Activated CD4-positive, alpha-beta T cell treated with anti-CD3 and anti-CD28 coated beads for 36 hours (primary cell): ENCODE results near the gene SIRPB2. TPM values are rescaled to one million over a fixed set of nuclear protein-coding genes. Genes with fewer than 3 reads are reported as not detected.

Experiments
- ATAC-seq: fragments of 200-7000 bp; cut with Tn5 transposase; one replicate; pipeline ENCODE4 v1.10.0; 2021; ENCODE audit warnings: mild to moderate bottlenecking, moderate library complexity
- CTCF ChIA-PET: fragments of 350-600 bp; sonication (Branson Sonifier 250); formaldehyde crosslinking; loops from one replicate; lab custom pipeline; 2021; ENCODE audit warnings: antibody characterized with exemption; lab: Charles Lee
- POLR2A ChIA-PET: fragments of 350-600 bp; sonication (Branson Sonifier 250); formaldehyde crosslinking; loops from one replicate; lab custom pipeline; 2021; ENCODE audit warnings: antibody characterized with exemption, inconsistent platforms; lab: Charles Lee
- DNase-seq: peaks from one replicate; pipeline ENCODE4 v3.0.0-alpha.2; 2020
- H3K27ac Mint-ChIP-seq: one replicate; pipeline ENCODE4 v1.8.0; 2021; ENCODE audit warnings: mixed read lengths
- H3K27me3 Mint-ChIP-seq: one replicate; pipeline ENCODE4 v1.8.0; 2021; ENCODE audit warnings: mixed read lengths
- H3K36me3 Mint-ChIP-seq: one replicate; pipeline ENCODE4 v1.8.0; 2021; ENCODE audit warnings: low read depth, mixed read lengths
- H3K4me1 Mint-ChIP-seq: one replicate; pipeline ENCODE4 v1.8.0; 2021; ENCODE audit warnings: mixed read lengths
- H3K4me3 Mint-ChIP-seq: one replicate; pipeline ENCODE4 v1.8.0; 2021; ENCODE audit warnings: mild to moderate bottlenecking, moderate library complexity, mixed read lengths
- H3K9me3 Mint-ChIP-seq: one replicate; pipeline ENCODE4 v1.8.0; 2021; ENCODE audit warnings: low read depth, mixed read lengths
- intact Hi-C, 2 experiments: fragments of 100-400 bp; cut with DNase I in 1 of 2; cut with micrococcal nuclease in 1 of 2; formaldehyde crosslinking; loops; one replicate each; pipeline versions ENCODE4 v1.14.2 to v1.15.1; 2022 to 2024; cut with DNase I, micrococcal nuclease
- total RNA-seq, 2 experiments: library from RNA; stranded (reverse); gene quantifications; one replicate each; pipeline ENCODE4 v1.2.3, GENCODE V29; 2021

Gene SIRPB2
- total RNA-seq: not detected

- CTCF ChIA-PET: no interaction called here
- Mint-ChIP-seq H3K27me3 (peaks cover 11% of the 10 kb centered on the region), H3K27ac (no peak within 1 kb of the TSS), H3K36me3 (no peaks in the 10 kb centered on the region), H3K4me1 (peaks cover 15% of the 10 kb centered on the region), H3K4me3 (no peak within 1 kb of the TSS), H3K9me3 (peaks cover 3% of the 10 kb centered on the region)
- POLR2A ChIA-PET: no interaction called here
- ATAC-seq (no peak), DNase-seq (no peak)
- intact Hi-C loops: no loop called here
Measured at GRCh38 chr20:1491281-1491840, at the start of gene SIRPB2. TSS of gene SIRPB2 (minus strand) at chr20:1491420. CDS start at chr20:1491359, 61 bp downstream.

GRCh38 chr20:1539816-1540419, 48.7 kb upstream of the SIRPB2 start:
- H3K9me3 Mint-ChIP-seq: peaks cover 10% of the 10 kb centered on the region
- H3K36me3 Mint-ChIP-seq: no peaks in the 10 kb centered on the region
- H3K4me3 Mint-ChIP-seq: no peak overlapping the region
- no peak overlapping the region for H3K27ac Mint-ChIP-seq
- H3K4me1 Mint-ChIP-seq: peaks cover 11% of the 10 kb centered on the region
- CTCF ChIA-PET: interaction anchor here (0.8 kb wide), 1 partner anchor 237 kb away, joined by 3 read pairs; no protein-coding TSS in a partner anchor
- DNase-seq (no peak), ATAC-seq (no peak)
- POLR2A ChIA-PET: interaction anchor here (0.7 kb wide), 1 partner anchor 63 kb away, joined by 3 read pairs; no protein-coding TSS in a partner anchor
- intact Hi-C loops: no loop called here
- no peaks in the 10 kb centered on the region for H3K27me3 Mint-ChIP-seq

GRCh38 chr20:1538655-1539054, 47.4 kb upstream of the SIRPB2 start:
- Mint-ChIP-seq H3K4me1 (peaks cover 11% of the 10 kb centered on the region), H3K27ac (no peak overlapping the region), H3K27me3 (no peaks in the 10 kb centered on the region), H3K36me3 (no peaks in the 10 kb centered on the region), H3K4me3 (no peak overlapping the region), H3K9me3 (peaks cover 10% of the 10 kb centered on the region)
- intact Hi-C loops: no loop called here
- ATAC-seq: no peak
- no peak for DNase-seq
- ChIA-PET POLR2A (no interaction called here), CTCF (interaction anchor here (1.3 kb wide), 1 partner anchor 10 kb away, joined by 3 read pairs; no protein-coding TSS in a partner anchor)

GRCh38 chr20:1537731-1538058, 46.5 kb upstream of the SIRPB2 start:
- H3K27me3 Mint-ChIP-seq: no peaks in the 10 kb centered on the region
- POLR2A ChIA-PET: no interaction called here

GRCh38 chr20:1536893-1537730, 45.9 kb upstream of the SIRPB2 start:
- Mint-ChIP-seq H3K27me3 (no peaks in the 10 kb centered on the region), H3K27ac (no peak overlapping the region), H3K4me1 (peaks cover 11% of the 10 kb centered on the region), H3K9me3 (peaks cover 10% of the 10 kb centered on the region), H3K4me3 (no peak overlapping the region), H3K36me3 (no peaks in the 10 kb centered on the region)
- intact Hi-C loops: no loop called here
- ChIA-PET CTCF (interaction anchor here (0.6 to 1.3 kb wide), 3 partner anchors 9 to 57 kb away, joined by 3 read pairs; no protein-coding TSS in a partner anchor), POLR2A (no interaction called here)
- DNase-seq: no peak
- ATAC-seq: no peak

More at GRCh38 chr20:1537731-1538058, 46.5 kb upstream of the SIRPB2 start:
- Mint-ChIP-seq H3K4me3 (no peak overlapping the region), H3K9me3 (peaks cover 10% of the 10 kb centered on the region), H3K27ac (no peak overlapping the region), H3K4me1 (peaks cover 11% of the 10 kb centered on the region), H3K36me3 (no peaks in the 10 kb centered on the region)
- no peak for DNase-seq
- CTCF ChIA-PET: interaction anchor here (0.6 to 1.3 kb wide), 3 partner anchors 10 to 58 kb away, joined by 3 read pairs; no protein-coding TSS in a partner anchor
- ATAC-seq: no peak
- intact Hi-C loops: no loop called here

- H3K36me3 Mint-ChIP-seq: no peaks in the 10 kb centered on the region
- CTCF ChIA-PET: interaction anchor here (1.1 kb wide), 1 partner anchor 199 kb away, joined by 3 read pairs; no protein-coding TSS in a partner anchor
- H3K27ac Mint-ChIP-seq: no peak overlapping the region
- peaks cover 11% of the 10 kb centered on the region for H3K4me1 Mint-ChIP-seq
- DNase-seq (no peak), ATAC-seq (no peak)
- H3K9me3 Mint-ChIP-seq: peaks cover under 1% of the 10 kb centered on the region
- no peaks in the 10 kb centered on the region for H3K27me3 Mint-ChIP-seq
- POLR2A ChIA-PET: no interaction called here
- intact Hi-C loops: no loop called here
- H3K4me3 Mint-ChIP-seq: no peak overlapping the region
Measured at GRCh38 chr20:1535420-1536175, 44.4 kb upstream of the SIRPB2 start.

GRCh38 chr20:1534526-1534925, 43.3 kb upstream of the SIRPB2 start:
- no peak for DNase-seq
- Mint-ChIP-seq H3K9me3 (no peaks in the 10 kb centered on the region), H3K27me3 (no peaks in the 10 kb centered on the region), H3K4me3 (no peak overlapping the region), H3K36me3 (no peaks in the 10 kb centered on the region), H3K27ac (no peak overlapping the region), H3K4me1 (peaks cover 11% of the 10 kb centered on the region)
- POLR2A ChIA-PET: no interaction called here
- ATAC-seq: no peak
- intact Hi-C loops: loop anchor here in 1 of 2 experiments (5.0 kb wide), 2 partner anchors 198 to 243 kb away; no protein-coding TSS in a partner anchor
- CTCF ChIA-PET: interaction anchor here (0.8 to 1.6 kb wide), 5 partner anchors 25 to 218 kb away, joined by 3 to 6 read pairs (median 3); no protein-coding TSS in a partner anchor

GRCh38 chr20:1533059-1533458, 41.8 kb upstream of the SIRPB2 start:
- Mint-ChIP-seq H3K4me3 (no peak overlapping the region), H3K9me3 (no peaks in the 10 kb centered on the region), H3K36me3 (no peaks in the 10 kb centered on the region), H3K4me1 (peaks cover 8% of the 10 kb centered on the region), H3K27ac (no peak overlapping the region), H3K27me3 (no peaks in the 10 kb centered on the region)
- ATAC-seq (peak; percentile 60), DNase-seq (peak; percentile 33)
- CTCF ChIA-PET: interaction anchor here (0.6 to 1.9 kb wide), 6 partner anchors 9 to 341 kb away, joined by 3 to 6 read pairs (median 4); no protein-coding TSS in a partner anchor
- POLR2A ChIA-PET: no interaction called here
- intact Hi-C loops: loop anchor here (1.0 to 5.0 kb wide), 4 partner anchors 199 to 244 kb away; no protein-coding TSS in a partner anchor

GRCh38 chr20:1528811-1529210, 37.6 kb upstream of the SIRPB2 start:
- Mint-ChIP-seq H3K27me3 (peaks cover 2% of the 10 kb centered on the region), H3K27ac (no peak overlapping the region), H3K9me3 (peaks cover 4% of the 10 kb centered on the region), H3K36me3 (no peaks in the 10 kb centered on the region), H3K4me1 (peaks cover 3% of the 10 kb centered on the region), H3K4me3 (no peak overlapping the region)
- ATAC-seq (no peak), DNase-seq (no peak)
- CTCF ChIA-PET: interaction anchor here (0.5 to 2.3 kb wide), 5 partner anchors 9 to 34 kb away, joined by 3 to 5 read pairs (median 3); no protein-coding TSS in a partner anchor
- intact Hi-C loops: no loop called here
- POLR2A ChIA-PET: no interaction called here

GRCh38 chr20:1527923-1528322, 36.7 kb upstream of the SIRPB2 start:
- intact Hi-C loops: no loop called here
- H3K9me3 Mint-ChIP-seq: peaks cover 4% of the 10 kb centered on the region

More at GRCh38 chr20:1527923-1528322, 36.7 kb upstream of the SIRPB2 start:
- H3K36me3 Mint-ChIP-seq: no peaks in the 10 kb centered on the region
- ATAC-seq (no peak), DNase-seq (no peak)
- ChIA-PET POLR2A (no interaction called here), CTCF (interaction anchor here (0.7 to 2.5 kb wide), 5 partner anchors 10 to 533 kb away, joined by 3 to 6 read pairs (median 3); no protein-coding TSS in a partner anchor)
- no peak overlapping the region for H3K27ac Mint-ChIP-seq
- H3K4me1 Mint-ChIP-seq: peaks cover 3% of the 10 kb centered on the region
- no peak overlapping the region for H3K4me3 Mint-ChIP-seq
- peaks cover 2% of the 10 kb centered on the region for H3K27me3 Mint-ChIP-seq
